ENCODE measurements around the gene PRDX1. TPM values are rescaled to one million over a fixed set of nuclear protein-coding genes. Genes with fewer than 3 reads are reported as not detected.

Gene PRDX1
- total and polyA plus RNA-seq, 2 of the 8 experiments (the other 6 are each of a cell fraction or from before 2014, with no cell fraction given) = 1,165 to 1,418 TPM

GRCh38 chr1:45551684-45552083 is 30.0 kb upstream of the PRDX1 start:
- DNase-seq (ENCODE audit: low read depth in 1 of 2, low spot score in 2 of 2) (no peak), FAIRE-seq (no peak)
- Histone ChIP-seq H3K23ac (ENCODE audit: insufficient read length) (no peak overlapping the region), H3K79me1 (ENCODE audit: low read depth, low read length) (peaks cover 6% of the 10 kb centered on the region; the same call in 1 of the 2 replicates), H2BK5ac (ENCODE audit: low read depth, low read length) (no peak overlapping the region), H4K8ac (ENCODE audit: extremely low read depth, insufficient read depth, low read length) (no peak overlapping the region), H4K91ac (replicated peaks; ENCODE audit: insufficient read length, low read length) (no peak overlapping the region), H3K4me3 (ENCODE audit: extremely low read depth in 1 of 4, insufficient read depth in 2 of 4, low read depth in 3 of 4, low read length in 4 of 4) (peak overlapping the region; percentile 82 to 95 (median 90)), H3K56ac (replicated peaks; ENCODE audit: insufficient read length, low read depth, low read length) (no peak overlapping the region), H2BK120ac (replicated peaks; ENCODE audit: low read depth, low read length) (no peak overlapping the region), H3K4ac (replicated peaks; ENCODE audit: insufficient read length, low read depth, low read length) (no peak overlapping the region), H3K23me2 (ENCODE audit: low read depth, low read length) (peaks cover 8% of the 10 kb centered on the region), H2BK15ac (ENCODE audit: low read length) (no peak overlapping the region), H3K9ac (replicated peaks in 1 of 4; ENCODE audit: extremely low read depth in 1 of 4, low read depth in 3 of 4, low read length in 3 of 4) (peak overlapping the region; percentile 88 to 96 (median 92)), H2BK12ac (ENCODE audit: low read depth, low read length) (no peak overlapping the region), H3K27ac (ENCODE audit: low read depth, low read length) (no peak overlapping the region), H2AK5ac (ENCODE audit: low read depth, low read length) (no peak overlapping the region), H3K9me3 (ENCODE audit: insufficient read depth in 2 of 2, low read depth in 1 of 2, low read length in 1 of 2) (no peaks in the 10 kb centered on the region), H3K27me3 (replicated peaks in 1 of 4; ENCODE audit: control insufficient read depth in 3 of 4, extremely low read depth in 1 of 4, insufficient read depth in 3 of 4, low read length in 3 of 4) (no peaks in the 10 kb centered on the region), H3K4me2 (ENCODE audit: insufficient read depth in 1 of 2, low read depth in 2 of 2, low read length in 2 of 2) (peak overlapping the region; percentile 59 to 76), H3K79me2 (ENCODE audit: control insufficient read depth in 1 of 2, insufficient read depth in 2 of 2, low read length in 2 of 2) (peaks cover 10 to 45% of the 10 kb centered on the region in 2 experiments), H3K18ac (ENCODE audit: extremely low read depth, low read length) (no peak overlapping the region), H3K36me3 (ENCODE audit: control insufficient read depth in 2 of 4, insufficient read depth in 4 of 4, low read length in 3 of 4) (peaks cover 5 to 35% (median 17%) of the 10 kb centered on the region in 4 experiments), H2BK20ac (ENCODE audit: low read length) (no peak overlapping the region), H3K4me1 (replicated peaks in 1 of 4; ENCODE audit: control insufficient read depth in 3 of 4, insufficient read depth in 4 of 4, low read length in 3 of 4) (peaks cover 0 to 4% (median 1%) of the 10 kb centered on the region in 4 experiments; a peak in 3 of 7 replicates), H4K5ac (ENCODE audit: insufficient read length, low read depth, low read length) (no peak overlapping the region), H4K20me1 (replicated peaks in 1 of 2; ENCODE audit: control insufficient read depth in 1 of 2, insufficient read depth in 2 of 2, low read length in 2 of 2) (peaks cover 3 to 4% of the 10 kb centered on the region in 2 experiments), H2AFZ (ENCODE audit: low read length) (no peak overlapping the region), H3K14ac (ENCODE audit: insufficient read length) (no peak overlapping the region)
- no peak for TF ChIP-seq BACH1 (IDR thresholded peaks at IDR 0.05; ENCODE audit: low read length)
- TF ChIP-seq JUN (IDR thresholded peaks at IDR 0.05; ENCODE audit: low read depth, low read length) = no peak
- no peak for TF ChIP-seq CHD2 (IDR thresholded peaks at IDR 0.05; ENCODE audit: low read length)
- TF ChIP-seq CHD1 (IDR thresholded peaks at IDR 0.05; ENCODE audit: low read depth, low read length) = no peak
- no peak for TF ChIP-seq SIN3A (conservative IDR thresholded peaks at IDR 0.05 in 1 of 2, IDR thresholded peaks at IDR 0.05 in 1 of 2; ENCODE audit: low read depth in 1 of 2, low read length in 2 of 2)
- TF ChIP-seq NRF1 (IDR thresholded peaks at IDR 0.05; ENCODE audit: low read depth, low read length) = no peak
- TF ChIP-seq JUND (IDR thresholded peaks at IDR 0.05; ENCODE audit: low read length) = no peak
- TF ChIP-seq TEAD4 (IDR thresholded peaks at IDR 0.05; ENCODE audit: low read depth, low read length) = no peak
- no peak for TF ChIP-seq TBP (IDR thresholded peaks at IDR 0.05; ENCODE audit: low read depth, low read length)
- no peak for TF ChIP-seq MAFK (IDR thresholded peaks at IDR 0.05; ENCODE audit: low read depth, low read length)
- TF ChIP-seq FOSL1 (IDR thresholded peaks at IDR 0.05; ENCODE audit: insufficient read depth, low read depth, low read length) = no peak
- 48% methylated on average over 3 of the region's 3 CpGs; no CpG with 5 or more reads in 1 of the 2 experiments for WGBS, 2 experiments (ENCODE audit: extremely low coverage in 1 of 2, insufficient coverage in 1 of 2, insufficient read length in 1 of 2, insufficient replicate concordance in 2 of 2, low coverage in 1 of 2, low lambda C conversion rate in 2 of 2, missing lambda C conversion rate in 1 of 2)
- ChIA-PET POLR2A (ENCODE audit: partially characterized antibody) (interaction anchor here (0.7 to 35.7 kb wide), 15 partner anchors 10 to 220 kb away, joined by 3 to 741 read pairs (median 6); partner anchors contain the start of genes CCDC163, MMACHC, MUTYH and NASP), CTCF (ENCODE audit: partially characterized antibody) (interaction anchor here (1.2 to 2.5 kb wide), 4 partner anchors 15 to 40 kb away, joined by 5 to 20 read pairs (median 7); no protein-coding TSS in a partner anchor)

All from H1 (cell line).